ENCODE data around the gene NGF.
"Not testable (repeated sequence)": the region's sequence is repeated elsewhere in the genome, so short reads cannot be mapped to it uniquely, and the experiment has no call there.

NGF gene

GRCh38 chr1:115337633-115338456 is at the start of gene NGF:
Gene NGF, minus strand, starts transcription at chr1:115338249. Its CDS starts 51,454 bp downstream, at chr1:115286795.
- DNase-seq = no peak

GRCh38 chr1:115383455-115383854 is 45.4 kb upstream of the NGF start:
- not testable (repeated sequence) for DNase-seq

GRCh38 chr1:115379943-115380342 is 41.9 kb upstream of the NGF start:
- no peak for DNase-seq

- no peak for DNase-seq
Measured at GRCh38 chr1:115377411-115377810, 39.4 kb upstream of the NGF start.

- DNase-seq = no peak
Measured at GRCh38 chr1:115374598-115374997, 36.5 kb upstream of the NGF start.

- DNase-seq = no peak
Measured at GRCh38 chr1:115373305-115373704, 35.3 kb upstream of the NGF start.

GRCh38 chr1:115365738-115366137 is 27.7 kb upstream of the NGF start:
- no peak for DNase-seq

GRCh38 chr1:115364780-115365155 is 26.7 kb upstream of the NGF start:
- DNase-seq = no peak

- DNase-seq = no peak
Measured at GRCh38 chr1:115364046-115364779, 26.2 kb upstream of the NGF start.

- no peak for DNase-seq
Measured at GRCh38 chr1:115363171-115363570, 25.1 kb upstream of the NGF start.

GRCh38 chr1:115360505-115361129 is 22.6 kb upstream of the NGF start:
- DNase-seq = not testable (repeated sequence)

GRCh38 chr1:115359787-115360452 is 21.9 kb upstream of the NGF start:
- not testable (repeated sequence) for DNase-seq

- DNase-seq = no peak
Measured at GRCh38 chr1:115356356-115356755, 18.3 kb upstream of the NGF start.

GRCh38 chr1:115355069-115355468 is 17.0 kb upstream of the NGF start:
- no peak for DNase-seq

- no peak for DNase-seq
Measured at GRCh38 chr1:115351143-115351542, 13.1 kb upstream of the NGF start.

GRCh38 chr1:115348636-115349035 is 10.6 kb upstream of the NGF start:
- no peak for DNase-seq

- no peak for DNase-seq
Measured at GRCh38 chr1:115347282-115347681, 9.2 kb upstream of the NGF start.

- DNase-seq = no peak
Measured at GRCh38 chr1:115343200-115343737, 5.2 kb upstream of the NGF start.

GRCh38 chr1:115341948-115342347 is 3.9 kb upstream of the NGF start:
- DNase-seq = no peak

- DNase-seq = no peak
Measured at GRCh38 chr1:115340879-115341278, 2.8 kb upstream of the NGF start.

- no peak for DNase-seq
Measured at GRCh38 chr1:115338457-115338820, 390 bp upstream of the NGF start.

GRCh38 chr1:115337276-115337632 is 795 bp downstream of the NGF start:
- no peak for DNase-seq

GRCh38 chr1:115336741-115337140 is 1.3 kb downstream of the NGF start:
- DNase-seq = no peak
